Stomach smooth muscle (tissue), 2 donors: ENCODE measurements around the gene TNFRSF1A.

ENCODE experiments used
- H3K27ac ChIP-seq: one replicate; pipeline ENCODE4 v1.7.0; 2013; ENCODE audit warnings: mild to moderate bottlenecking, low read length, inconsistent platforms
- H3K27me3 ChIP-seq, 2 donors: one replicate each; pipeline ENCODE4 v1.7.0; 2013; ENCODE audit warnings: low read length in 2 of 2; ENCODE audit not compliant: insufficient read depth in 2 of 2, control insufficient read depth in 1 of 2
- H3K36me3 ChIP-seq, 2 donors: one replicate each; pipeline ENCODE4 v1.7.0; 2013; ENCODE audit warnings: low read length in 2 of 2; ENCODE audit not compliant: control insufficient read depth in 2 of 2, insufficient read depth in 2 of 2
- H3K4me1 ChIP-seq: one replicate; pipeline ENCODE4 v1.7.0; 2013; ENCODE audit warnings: low read length; ENCODE audit not compliant: control insufficient read depth, insufficient read depth
- H3K4me3 ChIP-seq, 2 donors: one replicate each; pipeline ENCODE4 v1.7.0; 2013; ENCODE audit warnings: low read length in 2 of 2
- H3K9ac ChIP-seq, 2 donors: one replicate each; pipeline ENCODE4 v1.7.0; 2013; ENCODE audit warnings: low read length in 2 of 2, mild to moderate bottlenecking in 1 of 2
- H3K9me3 ChIP-seq, 2 donors: one replicate each; pipeline ENCODE4 v1.7.0; 2013; ENCODE audit warnings: low read length in 2 of 2; ENCODE audit not compliant: control insufficient read depth in 2 of 2
- donor health status: healthy.
- donor health status: Pancreatic carcinoma.

Gene TNFRSF1A

DNA sequence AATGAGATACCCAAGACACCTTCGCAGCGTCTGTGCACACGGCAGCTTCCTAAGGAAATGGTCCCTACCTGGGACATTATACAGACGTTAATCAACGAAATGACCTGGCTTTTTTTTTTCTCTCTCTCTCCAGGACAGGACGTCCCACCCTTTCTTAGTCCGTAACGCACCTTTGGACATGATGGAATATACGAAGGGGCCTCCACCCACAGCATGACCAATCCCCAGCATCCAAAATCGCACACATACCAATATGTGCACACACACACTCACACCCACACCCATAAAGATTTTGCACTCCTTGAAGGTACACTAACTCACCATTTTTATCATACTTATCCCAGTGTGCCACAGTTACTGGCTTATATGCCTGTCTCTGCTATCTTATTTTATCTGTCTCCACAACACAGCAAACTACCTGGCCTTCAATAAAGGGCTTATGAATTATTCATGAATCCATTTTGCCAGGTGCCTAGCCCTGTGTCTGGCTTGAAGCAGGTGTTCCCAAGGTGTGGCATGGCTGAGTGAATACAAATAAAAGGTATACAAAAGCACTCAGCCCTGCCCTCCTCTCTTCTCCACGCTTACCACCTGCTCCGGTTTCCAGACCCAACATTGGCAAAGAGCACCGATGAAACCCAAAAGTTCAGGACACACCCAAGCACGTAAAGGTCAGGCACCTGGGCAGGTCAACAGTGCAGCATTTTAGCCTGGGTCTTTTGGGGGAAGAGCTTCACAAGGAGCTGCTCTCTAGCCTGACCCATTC, 31.3 kb upstream of the TNFRSF1A start:
- no peak overlapping the region for H3K27ac ChIP-seq
- no peaks in the 10 kb centered on the region for H3K27me3 ChIP-seq
- H3K9me3 ChIP-seq, result no peaks in the 10 kb centered on the region
- H3K4me3 ChIP-seq, result no peak overlapping the region
- H3K9ac ChIP-seq, result no peak overlapping the region
- peaks cover 22% of the 10 kb centered on the region for H3K4me1 ChIP-seq
- H3K36me3 ChIP-seq, result no peaks in the 10 kb centered on the region

DNA sequence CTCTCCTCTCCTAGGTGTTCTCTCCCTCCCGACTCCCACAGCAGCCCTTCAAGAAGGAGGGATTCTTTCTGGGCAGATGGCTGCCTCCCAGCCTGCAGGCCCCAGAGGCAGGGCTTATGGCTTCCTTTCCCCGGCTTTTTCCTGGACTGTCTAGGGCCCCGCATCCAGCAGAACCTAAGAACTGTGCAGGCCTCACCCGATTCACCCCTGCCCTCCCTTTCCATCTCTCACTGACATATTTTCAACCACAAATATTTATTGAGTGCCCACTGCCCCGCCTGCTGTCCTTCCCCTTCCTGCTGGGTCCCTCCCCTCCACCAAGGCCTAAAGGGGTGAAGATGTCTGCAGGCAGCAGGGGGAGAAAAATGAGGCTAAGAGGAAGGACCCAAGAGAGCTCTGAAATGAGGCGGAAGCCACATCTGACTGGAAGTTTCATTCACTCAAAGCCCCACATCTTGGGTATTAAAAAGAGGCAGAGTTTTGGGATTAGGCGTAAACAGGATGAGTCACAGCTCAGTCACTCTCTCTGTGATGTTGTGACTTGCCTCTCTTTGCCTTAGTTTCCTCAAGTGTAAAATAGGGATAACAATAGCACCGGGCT, 30.6 kb upstream of the TNFRSF1A start:
- H3K4me1 ChIP-seq, result peaks cover 20% of the 10 kb centered on the region

DNA sequence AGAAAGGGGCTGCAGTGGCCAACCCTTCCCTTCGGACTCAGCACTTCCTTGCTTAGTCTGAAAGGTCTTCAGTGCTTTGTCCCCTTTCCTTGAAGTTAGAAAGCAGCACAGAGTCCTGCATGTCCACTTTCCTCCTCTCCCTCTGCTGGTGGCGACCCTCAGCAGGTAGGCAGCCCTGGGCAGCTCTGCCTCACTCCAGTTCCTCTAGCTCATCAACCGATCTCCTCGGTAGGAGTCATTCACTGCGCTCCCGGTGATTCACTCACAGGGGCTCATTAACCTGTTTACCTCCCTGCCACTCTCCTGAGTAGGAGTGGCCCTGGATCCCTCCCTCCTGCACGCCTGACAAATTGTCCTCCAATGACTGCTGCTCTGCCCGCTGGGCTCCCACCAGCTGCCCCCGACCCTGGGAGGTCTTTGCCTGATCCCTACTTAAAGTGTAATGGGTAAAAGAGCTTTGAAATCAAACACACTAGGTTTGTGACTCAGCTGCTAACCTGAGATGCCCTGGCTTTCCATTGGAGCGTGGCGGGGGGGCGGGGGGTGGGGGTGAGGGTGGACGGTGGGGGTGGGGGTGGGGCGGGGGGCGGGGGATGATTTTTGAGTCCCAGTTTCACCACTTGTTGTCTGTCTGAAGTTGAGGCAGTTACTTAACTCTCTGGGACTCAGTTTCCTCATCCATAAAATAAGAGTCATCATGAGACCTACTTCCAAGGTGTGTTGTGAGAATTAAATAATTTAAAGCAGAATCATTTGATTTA, 29.3 kb upstream of the TNFRSF1A start:
- Histone ChIP-seq H3K9me3 (no peaks in the 10 kb centered on the region), H3K27me3 (no peaks in the 10 kb centered on the region), H3K36me3 (no peaks in the 10 kb centered on the region), H3K27ac (no peak overlapping the region), H3K9ac (peak overlapping the region in 1 of 2 donors; percentile 13), H3K4me3 (no peak overlapping the region), H3K4me1 (peaks cover 7% of the 10 kb centered on the region)

More for the DNA sequence above, 30.6 kb upstream of the TNFRSF1A start:
- Histone ChIP-seq H3K27ac (no peak overlapping the region), H3K27me3 (no peaks in the 10 kb centered on the region), H3K9me3 (no peaks in the 10 kb centered on the region), H3K9ac (peak overlapping the region in 1 of 2 donors; percentile 29), H3K4me3 (no peak overlapping the region), H3K36me3 (no peaks in the 10 kb centered on the region)

DNA sequence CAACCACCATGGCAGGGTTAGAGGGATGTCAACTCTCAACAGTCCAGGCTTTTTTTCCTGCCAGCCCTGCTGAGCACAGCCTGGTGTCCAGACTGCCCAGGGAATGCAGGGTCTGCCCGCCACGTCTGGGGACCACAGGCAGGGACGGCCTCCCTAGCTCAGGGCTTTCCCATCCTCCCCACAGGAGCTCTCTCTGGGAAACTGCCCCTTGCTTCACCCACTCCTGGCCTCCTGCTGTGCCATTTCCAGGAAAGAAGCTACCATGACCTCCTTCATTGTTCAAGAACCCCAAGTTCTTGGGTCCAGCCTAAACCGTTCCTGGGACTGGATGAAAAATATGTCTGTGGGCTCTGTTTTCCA, 28.7 kb upstream of the TNFRSF1A start:
- no peak overlapping the region for H3K4me3 ChIP-seq
- no peaks in the 10 kb centered on the region for H3K9me3 ChIP-seq
- peak overlapping the region in 1 of 2 donors; percentile 13 for H3K9ac ChIP-seq
- H3K36me3 ChIP-seq, result no peaks in the 10 kb centered on the region
- H3K27me3 ChIP-seq, result no peaks in the 10 kb centered on the region
- no peak overlapping the region for H3K27ac ChIP-seq
- peaks cover 2% of the 10 kb centered on the region for H3K4me1 ChIP-seq

DNA sequence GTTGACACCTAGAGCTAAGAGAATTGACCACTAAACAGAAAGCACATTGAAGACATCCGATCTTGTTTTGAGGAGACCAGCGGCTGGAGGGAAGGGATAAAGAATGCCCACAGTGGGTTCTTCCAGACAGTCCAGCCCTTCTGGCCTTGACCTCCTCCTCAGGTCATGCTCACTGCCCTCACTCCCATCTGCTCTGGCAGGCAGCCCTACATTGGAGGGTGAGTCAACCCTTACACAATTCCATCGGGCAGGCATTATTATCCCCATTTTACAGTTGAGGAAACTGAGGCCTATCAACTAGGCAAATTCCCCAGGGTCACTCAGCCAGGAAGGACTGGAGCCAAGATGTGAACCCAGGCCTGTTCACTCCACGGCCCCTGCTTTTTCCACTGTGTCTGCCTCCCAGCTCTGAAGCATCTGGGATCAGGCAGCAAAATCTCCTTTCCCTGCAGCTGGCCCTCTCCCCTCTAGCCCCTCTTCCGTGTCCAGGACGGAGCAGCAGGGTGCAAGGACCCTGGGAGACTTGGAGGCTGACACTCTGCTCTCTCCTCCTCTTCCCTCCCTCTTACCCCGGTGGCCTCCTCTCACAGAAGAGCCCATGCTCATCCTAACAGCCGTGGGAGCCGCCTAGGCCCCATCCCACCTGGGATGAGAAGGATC, 28.2 kb upstream of the TNFRSF1A start:
- H3K9ac ChIP-seq, result no peak overlapping the region
- H3K27me3 ChIP-seq, result no peaks in the 10 kb centered on the region
- no peak overlapping the region for H3K27ac ChIP-seq
- peaks cover 2% of the 10 kb centered on the region for H3K4me1 ChIP-seq
- no peaks in the 10 kb centered on the region for H3K36me3 ChIP-seq
- no peaks in the 10 kb centered on the region for H3K9me3 ChIP-seq
- H3K4me3 ChIP-seq, result no peak overlapping the region

DNA sequence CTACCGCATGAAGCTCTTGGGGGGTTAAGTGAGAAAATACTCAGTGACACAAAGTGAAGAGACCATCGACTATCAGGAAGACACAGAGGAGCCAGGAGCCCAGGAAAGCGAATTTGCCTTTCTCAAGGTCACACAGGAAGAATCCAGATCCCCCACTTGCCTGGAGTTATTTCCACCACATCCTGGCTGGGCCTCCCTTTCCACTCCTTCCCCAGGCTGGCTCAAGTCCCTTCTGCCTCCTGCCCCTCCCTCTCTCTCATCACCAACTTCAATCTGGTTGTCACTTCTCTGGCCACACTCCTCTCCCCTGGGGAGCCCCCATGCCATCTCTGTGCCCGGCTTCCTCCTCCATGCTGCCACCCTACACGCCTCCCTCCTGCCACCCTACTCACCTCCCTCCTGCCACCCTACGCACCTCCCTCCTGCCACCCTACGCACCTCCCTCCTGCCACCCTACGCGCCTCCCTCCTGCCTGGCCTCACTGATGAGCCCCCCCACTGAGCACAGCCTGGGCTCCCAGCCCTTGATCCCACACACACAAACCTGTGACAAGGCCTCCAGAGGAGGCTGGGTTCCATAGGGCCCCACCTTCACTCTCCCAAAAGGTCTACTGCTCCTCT, 27.1 kb upstream of the TNFRSF1A start:
- Histone ChIP-seq H3K36me3 (no peaks in the 10 kb centered on the region), H3K4me3 (no peak overlapping the region), H3K27me3 (no peaks in the 10 kb centered on the region), H3K9ac (no peak overlapping the region), H3K9me3 (no peaks in the 10 kb centered on the region), H3K27ac (no peak overlapping the region), H3K4me1 (peaks cover 2% of the 10 kb centered on the region)

DNA sequence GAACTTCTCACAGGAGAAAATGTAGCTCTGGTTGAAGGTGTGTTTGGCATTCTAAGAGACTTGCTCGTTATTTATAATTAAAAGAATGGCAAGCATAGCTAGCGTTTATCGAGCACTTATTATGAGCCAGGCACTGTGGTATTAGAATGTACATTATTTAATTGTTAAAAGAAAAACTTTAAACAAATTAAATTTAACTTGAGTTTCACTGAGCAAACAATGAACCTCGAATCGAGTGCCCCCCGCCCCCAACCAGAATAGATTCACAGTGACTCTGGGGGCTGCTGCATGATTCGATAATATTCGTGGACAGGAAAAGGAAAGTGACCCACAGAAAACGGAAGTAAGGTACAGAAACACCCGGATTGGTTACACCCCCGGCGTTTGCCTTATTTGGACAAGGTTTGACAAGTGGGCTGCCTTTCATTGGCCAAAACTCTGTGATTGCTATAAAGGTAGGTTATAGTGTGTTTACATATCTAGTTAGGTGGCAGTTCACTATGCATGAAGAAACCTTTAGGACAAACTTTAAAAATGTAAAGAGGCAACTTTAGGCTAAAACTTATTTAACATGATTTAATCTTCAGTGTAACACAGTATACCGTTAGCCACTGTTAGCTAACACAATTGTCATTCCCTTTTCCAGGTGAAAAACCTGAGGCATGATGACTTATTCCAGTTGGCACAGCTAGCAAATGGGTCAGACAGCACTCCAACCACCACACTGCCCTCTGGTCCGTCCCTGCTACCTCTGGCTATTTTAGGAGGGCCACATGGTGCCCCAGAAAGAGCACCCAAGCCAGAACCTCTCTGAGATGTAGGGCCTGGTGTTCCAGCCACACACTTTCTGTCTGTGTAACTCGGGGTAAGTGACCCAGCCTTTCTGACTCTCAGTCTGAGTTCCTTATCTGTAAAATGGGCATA, 26.4 kb upstream of the TNFRSF1A start:
- Histone ChIP-seq H3K27ac (no peak overlapping the region), H3K9ac (no peak overlapping the region), H3K9me3 (no peaks in the 10 kb centered on the region), H3K4me3 (no peak overlapping the region), H3K4me1 (peaks cover 10% of the 10 kb centered on the region), H3K27me3 (no peaks in the 10 kb centered on the region), H3K36me3 (no peaks in the 10 kb centered on the region)

DNA sequence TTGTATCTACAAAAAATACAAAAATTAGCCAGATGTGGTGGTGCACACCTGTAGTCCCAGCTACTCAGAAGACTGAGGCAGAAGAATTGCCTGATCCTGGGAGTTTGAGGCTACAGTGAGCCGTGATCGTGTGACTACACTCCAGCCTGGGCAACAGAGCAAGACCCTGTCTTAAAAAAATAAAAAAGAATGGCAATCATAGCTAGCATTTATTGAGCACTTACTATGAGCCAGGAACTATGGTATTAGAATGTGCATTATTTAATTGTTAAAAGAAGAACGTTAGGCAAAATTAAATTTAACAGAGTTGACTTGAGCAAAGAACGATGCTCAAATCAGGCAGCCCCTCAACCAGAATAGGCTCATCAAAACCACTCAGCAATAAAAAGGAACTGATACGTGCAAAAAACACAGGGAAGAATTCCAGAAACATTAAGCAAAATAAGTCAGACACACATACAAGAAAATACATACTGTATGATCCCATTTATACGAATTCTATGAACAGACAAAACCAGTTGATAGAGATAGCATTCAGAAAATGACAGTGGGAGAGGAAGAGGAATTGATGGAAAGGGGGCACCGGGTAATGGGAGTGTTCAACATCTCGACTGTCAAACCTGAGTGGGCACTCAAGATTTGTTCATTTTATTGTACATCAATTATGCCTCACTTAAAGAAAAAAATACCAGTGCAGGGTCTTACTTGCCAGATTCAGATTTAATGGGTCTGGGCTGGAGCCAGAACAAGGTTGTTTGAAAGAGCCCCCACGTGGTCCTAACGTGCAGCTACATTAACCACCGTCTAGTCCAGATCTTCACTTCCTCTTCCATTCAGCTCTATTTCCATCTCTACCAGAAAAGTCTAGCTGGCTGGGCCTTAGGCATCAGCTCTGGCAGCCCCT, 25.4 kb upstream of the TNFRSF1A start:
- Histone ChIP-seq H3K4me3 (no peak overlapping the region), H3K27ac (no peak overlapping the region), H3K9me3 (no peaks in the 10 kb centered on the region), H3K27me3 (no peaks in the 10 kb centered on the region), H3K36me3 (no peaks in the 10 kb centered on the region), H3K9ac (no peak overlapping the region), H3K4me1 (peaks cover 13% of the 10 kb centered on the region)

DNA sequence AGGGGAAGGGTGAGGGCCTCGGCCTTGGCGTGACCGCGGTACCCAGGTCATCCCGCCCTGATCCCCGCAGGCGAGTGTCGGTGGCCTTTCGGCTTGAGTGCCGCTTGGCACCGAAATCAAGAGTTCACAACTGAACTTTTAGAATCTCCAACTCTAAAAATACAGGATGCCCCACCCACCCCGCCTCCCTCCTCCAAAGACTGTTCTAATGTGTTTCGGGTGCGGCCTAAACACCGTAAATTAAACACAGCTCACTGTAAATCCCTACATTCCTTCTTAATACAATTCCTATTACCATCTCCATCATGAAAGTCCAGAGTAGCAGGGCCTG, 22.1 kb upstream of the TNFRSF1A start:
- Histone ChIP-seq H3K4me3 (peak overlapping the region; percentile 77 to 82), H3K27me3 (no peaks in the 10 kb centered on the region), H3K36me3 (no peaks in the 10 kb centered on the region), H3K9ac (peak overlapping the region; percentile 79 to 81), H3K4me1 (peaks cover 19% of the 10 kb centered on the region), H3K27ac (peak overlapping the region; percentile 71), H3K9me3 (no peaks in the 10 kb centered on the region)
